Measurements from ENCODE around the gene DRD1.

Gene DRD1

GRCh38 chr5:175444060-175444904 is at the start of gene DRD1:
Gene DRD1 (minus strand): TSS chr5:175444182. CDS start chr5:175443099, 1,083 bp downstream.
- TF ChIP-seq CTCF (IDR thresholded peaks at IDR 0.05), result no peak
- Histone ChIP-seq H3K9me3 (no peaks in the 10 kb centered on the region), H3K4me3 (ENCODE audit: low read depth in 1 of 2, low read length in 1 of 2) (no peak within 1 kb of the TSS), H3K36me3 (no peaks in the 10 kb centered on the region), H3K27ac (no peak within 1 kb of the TSS), H3K27me3 (peaks cover 100% of the 10 kb centered on the region), H3K4me1 (ENCODE audit: control insufficient read depth in 1 of 2, insufficient read depth in 1 of 2, low read depth in 1 of 2, low read length in 1 of 2) (no peaks in the 10 kb centered on the region)

DNA sequence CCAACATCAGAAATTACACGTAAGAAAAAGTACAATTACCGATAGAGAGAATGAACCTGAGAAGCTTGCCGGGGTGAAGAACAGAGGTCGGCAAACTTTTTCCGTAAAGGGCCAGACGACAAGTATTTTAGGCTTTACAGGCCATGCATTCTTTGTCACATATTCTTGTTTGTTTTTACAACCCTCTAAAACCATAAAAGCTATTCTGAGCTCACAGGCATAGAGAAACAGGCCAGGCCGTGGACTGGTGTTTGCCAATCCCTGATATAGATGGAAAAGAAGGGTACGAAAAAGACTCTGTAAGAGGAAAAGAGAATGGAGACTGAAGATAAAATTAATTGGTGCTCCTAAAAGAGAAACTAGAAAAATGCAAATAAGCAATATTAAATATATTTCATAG is 49.7 kb upstream of the DRD1 start:
- no peak for TF ChIP-seq CTCF (IDR thresholded peaks at IDR 0.05)
- Histone ChIP-seq H3K4me3 (ENCODE audit: low read depth in 1 of 2, low read length in 1 of 2) (no peak overlapping the region), H3K36me3 (peaks cover 37% of the 10 kb centered on the region), H3K9me3 (no peaks in the 10 kb centered on the region), H3K27ac (no peak overlapping the region), H3K4me1 (ENCODE audit: control insufficient read depth in 1 of 2, insufficient read depth in 1 of 2, low read depth in 1 of 2, low read length in 1 of 2) (peaks cover 10 to 12% of the 10 kb centered on the region in 2 experiments), H3K27me3 (no peaks in the 10 kb centered on the region)

DNA sequence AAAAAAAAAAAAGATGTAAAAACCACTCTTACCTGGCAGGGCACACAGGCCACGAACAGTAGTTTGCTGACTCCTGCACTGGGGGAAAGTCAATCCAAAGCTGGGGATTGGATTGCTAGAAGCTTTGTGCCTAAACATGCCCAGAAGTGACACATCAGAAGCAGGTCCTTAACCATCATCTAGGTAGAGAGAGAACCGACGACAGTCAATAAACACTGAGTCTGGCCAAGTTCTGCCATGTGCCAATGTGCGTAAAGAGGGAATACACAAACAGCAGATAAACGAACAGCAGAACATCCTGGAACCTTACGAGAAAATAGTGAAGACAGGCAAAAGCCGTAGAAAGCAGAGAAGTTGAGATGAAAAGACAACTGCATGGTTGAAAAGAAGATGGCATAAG is 49.3 kb upstream of the DRD1 start:
- Histone ChIP-seq H3K4me3 (ENCODE audit: low read depth in 1 of 2, low read length in 1 of 2) (no peak overlapping the region), H3K36me3 (peaks cover 39% of the 10 kb centered on the region)
- no peak for TF ChIP-seq CTCF (IDR thresholded peaks at IDR 0.05)

DNA sequence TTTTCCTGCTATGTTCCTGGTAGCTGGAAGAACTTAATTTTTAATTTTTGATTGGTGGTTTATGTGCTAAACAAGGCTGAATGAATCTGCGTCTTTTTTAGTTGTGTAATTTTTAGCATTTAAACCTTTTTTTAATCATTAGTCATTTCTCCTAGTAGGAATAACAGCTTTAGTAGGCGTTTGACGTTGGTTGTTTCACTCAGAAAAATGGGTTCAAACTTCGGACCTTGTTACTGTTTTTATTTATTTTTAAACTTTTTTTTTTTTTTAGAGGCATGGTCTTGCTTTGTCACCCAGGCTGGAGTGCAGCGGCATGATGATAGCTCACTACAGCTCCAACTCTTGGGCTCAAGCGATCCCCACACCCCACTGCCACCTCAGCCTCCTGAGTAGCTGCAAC is 47.2 kb upstream of the DRD1 start:
- Histone ChIP-seq H3K9me3 (no peaks in the 10 kb centered on the region), H3K36me3 (peaks cover 40% of the 10 kb centered on the region), H3K27ac (no peak overlapping the region), H3K4me3 (ENCODE audit: low read depth in 1 of 2, low read length in 1 of 2) (no peak overlapping the region), H3K4me1 (ENCODE audit: control insufficient read depth in 1 of 2, insufficient read depth in 1 of 2, low read depth in 1 of 2, low read length in 1 of 2) (peaks cover 10 to 15% of the 10 kb centered on the region in 2 experiments), H3K27me3 (no peaks in the 10 kb centered on the region)
- no peak for TF ChIP-seq CTCF (IDR thresholded peaks at IDR 0.05)

More for the DNA sequence above, 49.3 kb upstream of the DRD1 start:
- Histone ChIP-seq H3K9me3 (no peaks in the 10 kb centered on the region), H3K4me1 (ENCODE audit: control insufficient read depth in 1 of 2, insufficient read depth in 1 of 2, low read depth in 1 of 2, low read length in 1 of 2) (peaks cover 10 to 12% of the 10 kb centered on the region in 2 experiments), H3K27ac (no peak overlapping the region), H3K27me3 (no peaks in the 10 kb centered on the region)

GRCh38 chr5:175489693-175490443 is 45.9 kb upstream of the DRD1 start:
- H3K36me3 ChIP-seq, result peaks cover 35% of the 10 kb centered on the region
- no peak for TF ChIP-seq CTCF (IDR thresholded peaks at IDR 0.05)
- no peak overlapping the region for H3K4me3 ChIP-seq (ENCODE audit: low read depth in 1 of 2, low read length in 1 of 2)
- peaks cover 22 to 28% of the 10 kb centered on the region in 2 experiments for H3K4me1 ChIP-seq (ENCODE audit: control insufficient read depth in 1 of 2, insufficient read depth in 1 of 2, low read depth in 1 of 2, low read length in 1 of 2)
- H3K9me3 ChIP-seq, result no peaks in the 10 kb centered on the region
- no peaks in the 10 kb centered on the region for H3K27me3 ChIP-seq
- peak overlapping the region; percentile 37 for H3K27ac ChIP-seq

Data from neutrophil (primary cell).